ENCODE results near the gene DPPA2. TPM values are rescaled to one million over a fixed set of nuclear protein-coding genes. Genes with fewer than 3 reads are reported as not detected.

The DPPA2 gene
- polyA plus RNA-seq, 1 donor (not counting 4 experiments of a cell fraction or from before 2014, with no cell fraction given): not detected

DNA sequence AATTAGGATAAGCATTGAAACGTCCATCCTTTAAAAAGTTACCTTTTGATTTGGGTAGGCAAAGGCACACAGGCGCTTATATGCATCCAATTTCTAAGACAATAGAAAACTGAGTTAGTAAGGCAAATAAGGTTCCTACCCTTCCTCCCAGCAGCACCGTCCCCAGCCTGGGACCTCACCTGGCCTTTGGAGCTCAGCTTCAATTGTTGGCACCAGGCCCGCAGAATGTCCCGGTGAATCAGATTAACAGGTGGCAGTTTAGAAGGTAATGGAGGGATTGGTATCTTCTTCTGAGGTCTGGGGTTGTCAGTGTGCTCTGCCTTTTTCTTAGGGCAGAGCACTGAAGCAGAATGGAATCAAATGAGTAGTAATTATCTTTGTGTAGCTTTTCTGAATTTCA lies 15.4 kb upstream of the DPPA2 start:
- Histone ChIP-seq H3K9me3 (ENCODE audit: control insufficient read depth, low read depth, low read length) (peaks cover 3% of the 10 kb centered on the region), H3K27ac (ENCODE audit: control insufficient read depth, insufficient read depth, low read length) (no peak overlapping the region), H3K79me2 (ENCODE audit: control insufficient read depth, insufficient read depth, low read length) (no peaks in the 10 kb centered on the region), H3K4me1 (ENCODE audit: control insufficient read depth, extremely low read depth, insufficient read depth, low read length) (no peaks in the 10 kb centered on the region), H2AFZ (ENCODE audit: control insufficient read depth, low read length) (no peak overlapping the region), H3K27me3 (ENCODE audit: control insufficient read depth, extremely low read depth, insufficient read depth, low read length) (no peaks in the 10 kb centered on the region), H4K20me1 (ENCODE audit: control insufficient read depth, extremely low read depth, insufficient read depth, low read length) (no peaks in the 10 kb centered on the region), H3K9ac (ENCODE audit: control insufficient read depth, extremely low read depth, insufficient read depth, low read length) (no peak overlapping the region), H3K4me3 (ENCODE audit: control insufficient read depth in 2 of 3, extremely low read depth in 1 of 3, insufficient read depth in 2 of 3, low read depth in 1 of 3, low read length in 3 of 3) (no peak overlapping the region), H3K9me1 (ENCODE audit: control insufficient read depth, extremely low read depth, insufficient read depth, low read length) (no peaks in the 10 kb centered on the region), H3K36me3 (ENCODE audit: control insufficient read depth in 2 of 2, extremely low read depth in 1 of 2, insufficient read depth in 2 of 2, low read length in 2 of 2) (no peaks in the 10 kb centered on the region), H3K4me2 (ENCODE audit: control insufficient read depth, extremely low read depth, insufficient read depth, low read depth, low read length) (no peak overlapping the region)
- TF ChIP-seq EZH2 (IDR thresholded peaks at IDR 0.05; ENCODE audit: low read length): no peak
- TF ChIP-seq, protein P1, sequence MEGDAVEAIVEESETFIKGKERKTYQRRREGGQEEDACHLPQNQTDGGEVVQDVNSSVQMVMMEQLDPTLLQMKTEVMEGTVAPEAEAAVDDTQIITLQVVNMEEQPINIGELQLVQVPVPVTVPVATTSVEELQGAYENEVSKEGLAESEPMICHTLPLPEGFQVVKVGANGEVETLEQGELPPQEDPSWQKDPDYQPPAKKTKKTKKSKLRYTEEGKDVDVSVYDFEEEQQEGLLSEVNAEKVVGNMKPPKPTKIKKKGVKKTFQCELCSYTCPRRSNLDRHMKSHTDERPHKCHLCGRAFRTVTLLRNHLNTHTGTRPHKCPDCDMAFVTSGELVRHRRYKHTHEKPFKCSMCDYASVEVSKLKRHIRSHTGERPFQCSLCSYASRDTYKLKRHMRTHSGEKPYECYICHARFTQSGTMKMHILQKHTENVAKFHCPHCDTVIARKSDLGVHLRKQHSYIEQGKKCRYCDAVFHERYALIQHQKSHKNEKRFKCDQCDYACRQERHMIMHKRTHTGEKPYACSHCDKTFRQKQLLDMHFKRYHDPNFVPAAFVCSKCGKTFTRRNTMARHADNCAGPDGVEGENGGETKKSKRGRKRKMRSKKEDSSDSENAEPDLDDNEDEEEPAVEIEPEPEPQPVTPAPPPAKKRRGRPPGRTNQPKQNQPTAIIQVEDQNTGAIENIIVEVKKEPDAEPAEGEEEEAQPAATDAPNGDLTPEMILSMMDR (optimal IDR thresholded peaks at IDR 0.05 in 1 of 3, IDR thresholded peaks at IDR 0.05 in 1 of 3, conservative IDR thresholded peaks at IDR 0.05 in 1 of 3; ENCODE audit: extremely low read depth in 1 of 3, insufficient read depth in 2 of 3, low read length in 3 of 3): no peak
- dilution Hi-C loops (cut with MboI; ENCODE audit: extremely low pct_ligation_motif_present, low sequenced_read_pairs): no loop called here
- no peak for DNase-seq (ENCODE audit: low read depth, low spot score)
- FAIRE-seq: no peak

DNA sequence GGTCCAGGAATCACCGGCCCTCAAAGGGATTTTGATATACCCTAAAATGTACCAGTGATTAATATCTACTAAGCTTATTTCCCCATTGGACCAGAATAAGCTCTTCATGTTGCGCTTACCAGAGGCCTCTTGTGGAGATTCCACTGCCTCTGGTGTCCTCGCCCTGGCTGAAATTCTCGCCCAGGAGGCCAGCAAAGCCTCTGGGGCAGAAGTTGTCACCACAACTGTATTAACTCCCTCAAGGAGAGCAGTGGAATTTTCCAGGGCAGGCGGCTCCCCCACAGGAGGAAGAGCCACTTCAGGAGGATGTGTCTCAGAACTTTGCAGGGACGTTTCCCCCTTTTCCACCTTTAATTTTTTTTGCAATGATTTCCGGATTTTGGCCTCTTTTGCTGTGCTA lies 14.1 kb upstream of the DPPA2 start:
- FAIRE-seq: no peak
- dilution Hi-C loops (cut with MboI; ENCODE audit: extremely low pct_ligation_motif_present, low sequenced_read_pairs): no loop called here
- DNase-seq (ENCODE audit: low read depth, low spot score): no peak
- no peak overlapping the region for H2AFZ ChIP-seq (ENCODE audit: control insufficient read depth, low read length)
- H3K4me3 ChIP-seq (ENCODE audit: control insufficient read depth in 2 of 3, extremely low read depth in 1 of 3, insufficient read depth in 2 of 3, low read depth in 1 of 3, low read length in 3 of 3): no peak overlapping the region
- no peaks in the 10 kb centered on the region for H3K79me2 ChIP-seq (ENCODE audit: control insufficient read depth, insufficient read depth, low read length)
- H3K4me1 ChIP-seq (ENCODE audit: control insufficient read depth, extremely low read depth, insufficient read depth, low read length): no peaks in the 10 kb centered on the region
- no peak overlapping the region for H3K4me2 ChIP-seq (ENCODE audit: control insufficient read depth, extremely low read depth, insufficient read depth, low read depth, low read length)
- peaks cover 3% of the 10 kb centered on the region for H3K9me3 ChIP-seq (ENCODE audit: control insufficient read depth, low read depth, low read length)
- no peak overlapping the region for H3K9ac ChIP-seq (ENCODE audit: control insufficient read depth, extremely low read depth, insufficient read depth, low read length)
- H3K27me3 ChIP-seq (ENCODE audit: control insufficient read depth, extremely low read depth, insufficient read depth, low read length): no peaks in the 10 kb centered on the region
- no peaks in the 10 kb centered on the region for H3K36me3 ChIP-seq (ENCODE audit: control insufficient read depth in 2 of 2, extremely low read depth in 1 of 2, insufficient read depth in 2 of 2, low read length in 2 of 2)
- no peak overlapping the region for H3K27ac ChIP-seq (ENCODE audit: control insufficient read depth, insufficient read depth, low read length)
- no peak for TF ChIP-seq EZH2 (IDR thresholded peaks at IDR 0.05; ENCODE audit: low read length)
- TF ChIP-seq, protein P1 (optimal IDR thresholded peaks at IDR 0.05 in 1 of 3, IDR thresholded peaks at IDR 0.05 in 1 of 3, conservative IDR thresholded peaks at IDR 0.05 in 1 of 3; ENCODE audit: extremely low read depth in 1 of 3, insufficient read depth in 2 of 3, low read length in 3 of 3): no peak
- no peaks in the 10 kb centered on the region for H3K9me1 ChIP-seq (ENCODE audit: control insufficient read depth, extremely low read depth, insufficient read depth, low read length)
- H4K20me1 ChIP-seq (ENCODE audit: control insufficient read depth, extremely low read depth, insufficient read depth, low read length): no peaks in the 10 kb centered on the region
